Cardiac muscle cell (in vitro differentiated cells and primary cell): ENCODE data around the gene PPARA. TPM values are rescaled to one million over a fixed set of nuclear protein-coding genes. Genes with fewer than 3 reads are reported as not detected.

Experiments
- DNase-seq, 2 donors: peaks; one replicate each; pipeline versions ENCODE4 v3.0.0 to v3.0.0-alpha.2; 2010 to 2017; ENCODE audit warnings: low read depth in 1 of 2, low spot score in 1 of 2
- H3K27ac ChIP-seq: fragments of 200-600 bp; sonication (generic); 2 replicates; pipeline ENCODE4 v1.5.1; 2016
- H3K27me3 ChIP-seq: fragments of 200-600 bp; sonication (generic); 2 replicates; pipeline ENCODE4 v1.6.0; 2016; ENCODE audit warnings: control low read depth
- H3K36me3 ChIP-seq: fragments of 200-600 bp; sonication (generic); 2 replicates; pipeline ENCODE4 v1.5.1; 2016; ENCODE audit warnings: control low read depth
- H3K4me1 ChIP-seq: fragments of 200-600 bp; sonication (generic); 2 replicates; pipeline ENCODE4 v1.8.1; 2017; ENCODE audit warnings: low read depth, mild to moderate bottlenecking, mixed run types
- H3K4me3 ChIP-seq: fragments of 200-600 bp; sonication (generic); 2 replicates; pipeline ENCODE4 v1.5.1; 2016; ENCODE audit warnings: mild to moderate bottlenecking
- H3K9me3 ChIP-seq: fragments of 200-600 bp; sonication (generic); 2 replicates; pipeline ENCODE4 v1.5.1; 2017; ENCODE audit warnings: low read depth, mild to moderate bottlenecking, control low read depth
- CTCF ChIP-seq: IDR thresholded peaks from 2 replicates; pipeline ENCODE4 v1.5.1; 2012; ENCODE audit warnings: low read depth, mild to moderate bottlenecking, low read length
- polyA plus RNA-seq: library from polyadenylated mRNA; unstranded; fragments of >200 nt; fragmentation: Nextera tagmentation; extraction: Ambion mirVana; gene quantifications from 2 replicates; pipeline ENCODE4 v1.2.1, GENCODE V29; 2016
- total RNA-seq: library from RNA; depleted of rRNA; stranded (reverse); fragments of >200 nt; gene quantifications from 2 replicates; pipeline ENCODE4 v1.2.3, GENCODE V29; 2016

Gene PPARA
- total and polyA plus RNA-seq, 2 experiments from 2014 or later, result 11.8 to 25.1 TPM

GRCh38 chr22:46176508-46177003 is 26.2 kb downstream of the PPARA start:
- no peaks in the 10 kb centered on the region for H3K4me1 ChIP-seq
- H3K36me3 ChIP-seq, result no peaks in the 10 kb centered on the region
- H3K4me3 ChIP-seq, result no peak overlapping the region
- no peak overlapping the region for H3K27ac ChIP-seq
- no peaks in the 10 kb centered on the region for H3K27me3 ChIP-seq
- TF ChIP-seq CTCF, result no peak
- no peak for DNase-seq
- no peaks in the 10 kb centered on the region for H3K9me3 ChIP-seq

- H3K27me3 ChIP-seq, result no peaks in the 10 kb centered on the region
- H3K27ac ChIP-seq, result no peak overlapping the region
- H3K4me1 ChIP-seq, result no peaks in the 10 kb centered on the region
- DNase-seq, result no peak
- no peak for TF ChIP-seq CTCF
- H3K9me3 ChIP-seq, result no peaks in the 10 kb centered on the region
- peaks cover 3% of the 10 kb centered on the region for H3K36me3 ChIP-seq
- H3K4me3 ChIP-seq, result no peak overlapping the region
These were observed 28.6 kb downstream of the PPARA start for GRCh38 chr22:46178755-46179505.

DNA sequence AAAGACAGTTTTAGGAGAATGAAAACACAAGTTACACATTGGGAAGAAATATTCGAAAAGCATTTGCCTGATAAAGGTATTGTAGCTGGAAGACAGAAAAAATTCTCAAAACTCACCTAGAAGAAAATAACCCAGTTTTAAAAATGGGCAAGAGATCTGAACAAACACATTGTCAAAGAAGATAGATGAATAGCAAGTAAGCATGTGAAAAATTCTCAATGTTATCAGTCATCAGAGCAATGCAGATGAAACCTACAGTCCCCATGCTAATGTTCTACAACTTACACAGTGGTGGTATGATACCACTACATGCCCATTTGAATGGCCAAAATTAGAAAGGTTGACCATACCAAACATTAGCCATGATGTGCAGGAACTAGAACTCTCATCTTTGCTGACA is 29.4 kb downstream of the PPARA start:
- Histone ChIP-seq H3K4me3 (no peak overlapping the region), H3K4me1 (no peaks in the 10 kb centered on the region), H3K9me3 (no peaks in the 10 kb centered on the region), H3K27me3 (no peaks in the 10 kb centered on the region), H3K36me3 (peaks cover 3% of the 10 kb centered on the region), H3K27ac (no peak overlapping the region)
- no peak for DNase-seq
- no peak for TF ChIP-seq CTCF

DNA sequence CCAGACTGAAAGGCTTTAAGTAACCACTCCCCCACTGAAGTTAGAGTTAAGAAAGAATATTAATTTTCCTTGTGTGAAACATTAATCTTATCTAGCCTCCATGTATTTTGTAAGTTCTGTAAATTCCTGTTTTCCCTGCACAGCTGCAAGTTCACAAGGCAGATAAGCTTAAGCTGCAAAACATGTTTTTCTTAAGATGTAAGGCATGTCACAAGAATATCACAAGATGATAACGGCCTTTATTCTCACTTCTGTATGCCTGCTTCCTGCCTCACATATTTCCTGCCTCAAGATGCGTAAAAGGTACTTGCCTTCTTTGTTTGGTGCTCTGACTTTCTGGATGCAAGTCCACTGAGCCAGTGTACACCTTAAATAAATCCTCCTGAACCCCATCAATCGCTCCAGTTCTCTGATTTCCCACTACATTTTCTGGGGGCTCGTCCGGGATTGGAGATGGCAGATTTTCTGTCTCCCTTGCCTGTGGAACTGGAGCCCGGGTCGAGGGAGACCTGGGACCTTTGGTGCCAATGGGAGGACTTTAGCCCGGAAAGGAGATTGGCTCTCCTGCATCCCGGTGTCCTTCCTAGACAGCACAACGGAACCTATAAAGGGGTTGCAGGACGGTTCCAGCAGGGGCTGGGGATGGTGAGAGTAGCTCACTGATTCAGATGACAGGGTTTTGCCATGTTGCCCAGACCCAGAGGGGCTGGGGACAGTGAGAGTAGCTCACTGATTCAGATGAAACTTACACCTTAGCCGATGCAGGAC is 30.2 kb downstream of the PPARA start:
- Histone ChIP-seq H3K4me1 (no peaks in the 10 kb centered on the region), H3K9me3 (no peaks in the 10 kb centered on the region)

GRCh38 chr22:46183733-46184132 is 33.4 kb downstream of the PPARA start:
- TF ChIP-seq CTCF, result no peak
- H3K36me3 ChIP-seq, result peaks cover 3% of the 10 kb centered on the region
- no peak overlapping the region for H3K4me3 ChIP-seq
- DNase-seq, result no peak
- no peak overlapping the region for H3K27ac ChIP-seq
- H3K27me3 ChIP-seq, result no peaks in the 10 kb centered on the region
- H3K4me1 ChIP-seq, result no peaks in the 10 kb centered on the region
- H3K9me3 ChIP-seq, result no peaks in the 10 kb centered on the region

More for the DNA sequence above, 30.2 kb downstream of the PPARA start:
- Histone ChIP-seq H3K4me3 (no peak overlapping the region), H3K27ac (no peak overlapping the region), H3K27me3 (no peaks in the 10 kb centered on the region), H3K36me3 (peaks cover 3% of the 10 kb centered on the region)
- peak in 1 of 2 donors; percentile 25 for DNase-seq
- no peak for TF ChIP-seq CTCF
